ENCODE data around the gene CD160.

CD160 gene

DNA sequence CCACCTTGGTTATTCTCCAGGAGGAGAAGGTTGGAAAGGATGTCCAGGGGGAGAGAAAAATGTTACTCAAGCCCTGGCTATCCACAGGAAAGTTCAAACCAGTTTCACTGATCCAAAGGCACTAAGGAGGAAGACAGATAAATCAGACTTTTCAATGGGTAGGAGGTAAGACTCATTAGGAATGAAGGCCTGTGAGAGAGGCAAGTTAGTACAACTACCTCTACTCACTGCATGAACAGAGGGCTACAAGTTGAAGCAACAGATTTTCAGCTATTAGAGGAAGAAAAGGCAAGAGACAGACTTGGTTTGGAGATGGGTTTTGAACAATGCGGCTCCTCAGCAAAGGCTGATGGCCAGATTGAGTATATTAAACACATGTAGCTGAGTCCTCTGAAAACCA lies 16.9 kb downstream of the CD160 start:
- H3K9ac ChIP-seq (ENCODE audit: low read depth, low read length): no peak overlapping the region
- ATAC-seq (ENCODE audit: insufficient read depth, low read depth): no peak
- no peaks in the 10 kb centered on the region for H3K9me3 ChIP-seq (ENCODE audit: insufficient read depth, low read length, severe bottlenecking)
- no peak overlapping the region for H3K4me2 ChIP-seq (ENCODE audit: insufficient read depth, low read length)
- no peak for DNase-seq
- no peak overlapping the region for H2AFZ ChIP-seq (ENCODE audit: low read depth, low read length)
- TF ChIP-seq, protein P1, sequence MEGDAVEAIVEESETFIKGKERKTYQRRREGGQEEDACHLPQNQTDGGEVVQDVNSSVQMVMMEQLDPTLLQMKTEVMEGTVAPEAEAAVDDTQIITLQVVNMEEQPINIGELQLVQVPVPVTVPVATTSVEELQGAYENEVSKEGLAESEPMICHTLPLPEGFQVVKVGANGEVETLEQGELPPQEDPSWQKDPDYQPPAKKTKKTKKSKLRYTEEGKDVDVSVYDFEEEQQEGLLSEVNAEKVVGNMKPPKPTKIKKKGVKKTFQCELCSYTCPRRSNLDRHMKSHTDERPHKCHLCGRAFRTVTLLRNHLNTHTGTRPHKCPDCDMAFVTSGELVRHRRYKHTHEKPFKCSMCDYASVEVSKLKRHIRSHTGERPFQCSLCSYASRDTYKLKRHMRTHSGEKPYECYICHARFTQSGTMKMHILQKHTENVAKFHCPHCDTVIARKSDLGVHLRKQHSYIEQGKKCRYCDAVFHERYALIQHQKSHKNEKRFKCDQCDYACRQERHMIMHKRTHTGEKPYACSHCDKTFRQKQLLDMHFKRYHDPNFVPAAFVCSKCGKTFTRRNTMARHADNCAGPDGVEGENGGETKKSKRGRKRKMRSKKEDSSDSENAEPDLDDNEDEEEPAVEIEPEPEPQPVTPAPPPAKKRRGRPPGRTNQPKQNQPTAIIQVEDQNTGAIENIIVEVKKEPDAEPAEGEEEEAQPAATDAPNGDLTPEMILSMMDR (IDR thresholded peaks at IDR 0.05; ENCODE audit: borderline replicate concordance, extremely low read depth, low read length, poor library complexity, severe bottlenecking): no peak
- TF ChIP-seq EZH2 (IDR thresholded peaks at IDR 0.05; ENCODE audit: borderline replicate concordance, low read depth, low read length, severe bottlenecking): no peak
- H3K79me2 ChIP-seq (ENCODE audit: insufficient read depth, low read length): no peaks in the 10 kb centered on the region
- H3K27me3 ChIP-seq (ENCODE audit: insufficient read depth, low read length, poor library complexity): no peaks in the 10 kb centered on the region
- no peak overlapping the region for H3K4me3 ChIP-seq (ENCODE audit: low read depth in 1 of 2, low read length in 2 of 2)
- H4K20me1 ChIP-seq (ENCODE audit: insufficient read depth, low read length): no peaks in the 10 kb centered on the region
- no peaks in the 10 kb centered on the region for H3K36me3 ChIP-seq (ENCODE audit: insufficient read depth, low read length)
- H3K4me1 ChIP-seq (ENCODE audit: insufficient read depth, low read length): no peaks in the 10 kb centered on the region
- no peak overlapping the region for H3K27ac ChIP-seq (ENCODE audit: low read length)

DNA sequence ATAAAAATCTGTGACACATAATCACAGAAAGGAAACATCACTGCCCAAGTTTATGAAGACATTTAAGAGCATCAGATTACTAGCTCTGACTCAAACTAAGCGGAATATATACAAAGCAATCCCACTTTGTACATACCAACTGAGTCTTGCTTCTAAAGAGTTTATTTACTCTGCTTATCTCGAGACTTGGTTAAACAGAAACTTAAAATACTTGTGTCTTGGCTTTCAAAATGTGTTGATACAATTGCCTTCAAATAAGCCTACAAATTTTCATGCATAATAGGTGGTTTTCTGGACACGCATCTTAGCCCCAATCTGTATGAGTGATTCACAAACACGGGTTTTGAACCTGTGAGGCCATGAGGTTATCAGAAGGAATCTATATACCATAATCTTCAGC lies 21.0 kb downstream of the CD160 start:
- Histone ChIP-seq H3K9me3 (ENCODE audit: insufficient read depth, low read length, severe bottlenecking) (no peaks in the 10 kb centered on the region), H3K4me1 (ENCODE audit: insufficient read depth, low read length) (no peaks in the 10 kb centered on the region), H3K79me2 (ENCODE audit: insufficient read depth, low read length) (no peaks in the 10 kb centered on the region), H2AFZ (ENCODE audit: low read depth, low read length) (no peak overlapping the region), H4K20me1 (ENCODE audit: insufficient read depth, low read length) (no peaks in the 10 kb centered on the region), H3K36me3 (ENCODE audit: insufficient read depth, low read length) (peaks cover 32% of the 10 kb centered on the region), H3K27ac (ENCODE audit: low read length) (no peak overlapping the region), H3K4me2 (ENCODE audit: insufficient read depth, low read length) (no peak overlapping the region), H3K4me3 (ENCODE audit: low read depth in 1 of 2, low read length in 2 of 2) (no peak overlapping the region), H3K9ac (ENCODE audit: low read depth, low read length) (no peak overlapping the region), H3K27me3 (ENCODE audit: insufficient read depth, low read length, poor library complexity) (no peaks in the 10 kb centered on the region)
- TF ChIP-seq EZH2 (IDR thresholded peaks at IDR 0.05; ENCODE audit: borderline replicate concordance, low read depth, low read length, severe bottlenecking): no peak
- TF ChIP-seq, protein P1 (IDR thresholded peaks at IDR 0.05; ENCODE audit: borderline replicate concordance, extremely low read depth, low read length, poor library complexity, severe bottlenecking): no peak
- no peak for ATAC-seq (ENCODE audit: insufficient read depth, low read depth)
- DNase-seq: no peak

DNA sequence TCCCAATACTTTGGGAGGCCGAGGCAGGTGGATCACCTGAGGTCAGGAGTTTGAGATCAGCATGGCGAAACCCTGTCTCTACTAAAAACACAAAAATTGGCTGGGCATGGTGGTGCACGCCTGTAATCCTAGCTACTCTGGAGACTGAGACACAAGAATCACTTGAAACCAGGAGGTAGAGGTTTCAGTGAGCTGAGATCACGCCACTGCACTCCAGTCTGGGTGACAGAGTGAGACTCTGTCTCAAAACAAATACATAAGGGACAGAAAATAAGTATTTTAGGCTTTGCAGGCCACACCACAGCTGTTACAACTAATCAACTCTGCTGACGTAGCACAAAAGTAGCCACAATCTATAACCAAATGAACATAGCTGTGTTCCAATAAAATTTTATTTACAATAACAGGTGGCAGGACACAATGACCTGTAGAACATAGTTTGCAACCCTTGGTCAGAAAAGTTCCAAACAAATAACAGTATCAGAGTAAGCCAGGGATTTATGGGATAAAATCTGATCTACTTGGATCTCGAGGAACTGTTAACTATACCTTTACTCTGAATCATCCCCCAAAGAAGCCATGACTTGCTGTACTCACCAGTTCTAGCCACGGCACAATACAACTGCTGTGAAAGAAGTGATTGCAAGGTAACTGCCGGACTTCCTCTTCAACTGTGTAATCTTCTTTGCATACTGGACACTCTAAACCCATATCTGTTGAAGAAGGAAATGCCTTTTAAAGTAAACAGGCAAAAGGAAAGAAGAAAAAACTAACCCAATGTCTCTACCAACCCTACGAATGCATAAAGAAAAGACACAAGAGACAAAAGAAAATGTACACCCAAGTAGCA lies 28.3 kb downstream of the CD160 start:
- H3K27me3 ChIP-seq (ENCODE audit: insufficient read depth, low read length, poor library complexity): no peaks in the 10 kb centered on the region
- no peak overlapping the region for H3K9ac ChIP-seq (ENCODE audit: low read depth, low read length)
- no peaks in the 10 kb centered on the region for H3K4me1 ChIP-seq (ENCODE audit: insufficient read depth, low read length)
- no peaks in the 10 kb centered on the region for H4K20me1 ChIP-seq (ENCODE audit: insufficient read depth, low read length)
- peaks cover 85% of the 10 kb centered on the region for H3K36me3 ChIP-seq (ENCODE audit: insufficient read depth, low read length)
- no peak overlapping the region for H2AFZ ChIP-seq (ENCODE audit: low read depth, low read length)
- no peak overlapping the region for H3K27ac ChIP-seq (ENCODE audit: low read length)
- H3K4me2 ChIP-seq (ENCODE audit: insufficient read depth, low read length): no peak overlapping the region
- no peak overlapping the region for H3K4me3 ChIP-seq (ENCODE audit: low read depth in 1 of 2, low read length in 2 of 2)
- H3K9me3 ChIP-seq (ENCODE audit: insufficient read depth, low read length, severe bottlenecking): no peaks in the 10 kb centered on the region
- H3K79me2 ChIP-seq (ENCODE audit: insufficient read depth, low read length): no peaks in the 10 kb centered on the region
- no peak for ATAC-seq (ENCODE audit: insufficient read depth, low read depth)
- TF ChIP-seq, protein P1 (IDR thresholded peaks at IDR 0.05; ENCODE audit: borderline replicate concordance, extremely low read depth, low read length, poor library complexity, severe bottlenecking): no peak
- TF ChIP-seq EZH2 (IDR thresholded peaks at IDR 0.05; ENCODE audit: borderline replicate concordance, low read depth, low read length, severe bottlenecking): no peak
- no peak for DNase-seq
